Astrocyte (in vitro differentiated cells and primary cell): ENCODE results near the gene LIME1. TPM values are rescaled to one million over a fixed set of nuclear protein-coding genes. Genes with fewer than 3 reads are reported as not detected.
A peak's percentile ranks its signal among the peaks of the same experiment; 100 is the strongest.

Source experiments
- DNase-seq: peaks from one replicate; pipeline ENCODE4 v3.0.0-alpha.2; 2010; ENCODE audit warnings: low read depth
- FAIRE-seq: peaks from 2 replicates; lab custom pipeline; 2011; peaks lifted over from hg19 to GRCh38; lab: Jason Lieb, UNC
- H2AFZ ChIP-seq: 2 replicates; pipeline ENCODE4 v1.6.0; 2012; ENCODE audit warnings: low read depth, low read length, inconsistent platforms
- H3K27ac ChIP-seq: 2 replicates; pipeline ENCODE4 v1.5.1; 2011; ENCODE audit warnings: low read depth, low read length, inconsistent platforms
- H3K27me3 ChIP-seq: 2 replicates; pipeline ENCODE4 v1.6.0; 2011; ENCODE audit warnings: low read length, inconsistent platforms; ENCODE audit not compliant: insufficient read depth
- H3K36me3 ChIP-seq: 2 replicates; pipeline ENCODE4 v1.5.1; 2011; ENCODE audit warnings: low read length, inconsistent platforms; ENCODE audit not compliant: insufficient read depth
- H3K4me1 ChIP-seq: 2 replicates; pipeline ENCODE4 v1.5.1; 2011; ENCODE audit warnings: low read length, inconsistent platforms; ENCODE audit not compliant: insufficient read depth
- H3K4me2 ChIP-seq: 2 replicates; pipeline ENCODE4 v1.6.0; 2012; ENCODE audit warnings: low read length, inconsistent platforms
- H3K4me3 ChIP-seq: 2 replicates; pipeline ENCODE4 v1.5.1; 2011; ENCODE audit warnings: low read depth, mild to moderate bottlenecking, low read length, inconsistent platforms; ENCODE audit not compliant: insufficient read depth
- H3K79me2 ChIP-seq: 2 replicates; pipeline ENCODE4 v1.6.0; 2012; ENCODE audit warnings: mild to moderate bottlenecking, low read length, inconsistent platforms; ENCODE audit not compliant: insufficient read depth
- H3K9ac ChIP-seq: 2 replicates; pipeline ENCODE4 v1.6.0; 2012; ENCODE audit warnings: mild to moderate bottlenecking, low read length, inconsistent platforms
- H3K9me3 ChIP-seq: 2 replicates; pipeline ENCODE4 v1.5.1; 2012; ENCODE audit warnings: low read depth, mild to moderate bottlenecking, low read length, inconsistent platforms; ENCODE audit not compliant: insufficient read depth
- H4K20me1 ChIP-seq: 2 replicates; pipeline ENCODE4 v1.6.0; 2012; ENCODE audit warnings: low read length, inconsistent platforms; ENCODE audit not compliant: insufficient read depth
- H3K27ac Mint-ChIP-seq: one replicate; pipeline ENCODE4 v1.8.0; 2021; ENCODE audit warnings: mild to moderate bottlenecking, mixed read lengths; ENCODE audit not compliant: unreplicated experiment
- H3K27me3 Mint-ChIP-seq: one replicate; pipeline ENCODE4 v1.8.0; 2021; ENCODE audit warnings: low read depth, mixed read lengths; ENCODE audit not compliant: unreplicated experiment
- H3K36me3 Mint-ChIP-seq: one replicate; pipeline ENCODE4 v1.8.0; 2021; ENCODE audit warnings: low read depth, mixed read lengths; ENCODE audit not compliant: unreplicated experiment
- H3K4me1 Mint-ChIP-seq: one replicate; pipeline ENCODE4 v1.8.0; 2021; ENCODE audit warnings: low read depth, mixed read lengths; ENCODE audit not compliant: unreplicated experiment
- H3K4me3 Mint-ChIP-seq: one replicate; pipeline ENCODE4 v1.8.0; 2021; ENCODE audit warnings: mild to moderate bottlenecking, moderate library complexity, mixed read lengths; ENCODE audit not compliant: unreplicated experiment
- H3K9me3 Mint-ChIP-seq: one replicate; pipeline ENCODE4 v1.8.0; 2021; ENCODE audit warnings: mild to moderate bottlenecking, mixed read lengths; ENCODE audit not compliant: unreplicated experiment
- EZH2 ChIP-seq: IDR thresholded peaks from 2 replicates; pipeline ENCODE4 v1.6.1; 2012; ENCODE audit warnings: mild to moderate bottlenecking, low read length, inconsistent platforms; ENCODE audit not compliant: insufficient read depth
- total RNA-seq: library from RNA; stranded (reverse); gene quantifications from 2 replicates; pipeline ENCODE4 v1.2.1, GENCODE V29; 2021
- TF ChIP-seq, protein P1 (sequence below): IDR thresholded peaks from 2 replicates; pipeline ENCODE4 v1.5.1; 2011; ENCODE audit warnings: low read depth, mild to moderate bottlenecking, inconsistent platforms, low read length, moderate library complexity; ENCODE audit not compliant: insufficient read depth

The LIME1 gene
- total RNA-seq, 1 donor from 2014 or later, result 7.6 TPM

DNA sequence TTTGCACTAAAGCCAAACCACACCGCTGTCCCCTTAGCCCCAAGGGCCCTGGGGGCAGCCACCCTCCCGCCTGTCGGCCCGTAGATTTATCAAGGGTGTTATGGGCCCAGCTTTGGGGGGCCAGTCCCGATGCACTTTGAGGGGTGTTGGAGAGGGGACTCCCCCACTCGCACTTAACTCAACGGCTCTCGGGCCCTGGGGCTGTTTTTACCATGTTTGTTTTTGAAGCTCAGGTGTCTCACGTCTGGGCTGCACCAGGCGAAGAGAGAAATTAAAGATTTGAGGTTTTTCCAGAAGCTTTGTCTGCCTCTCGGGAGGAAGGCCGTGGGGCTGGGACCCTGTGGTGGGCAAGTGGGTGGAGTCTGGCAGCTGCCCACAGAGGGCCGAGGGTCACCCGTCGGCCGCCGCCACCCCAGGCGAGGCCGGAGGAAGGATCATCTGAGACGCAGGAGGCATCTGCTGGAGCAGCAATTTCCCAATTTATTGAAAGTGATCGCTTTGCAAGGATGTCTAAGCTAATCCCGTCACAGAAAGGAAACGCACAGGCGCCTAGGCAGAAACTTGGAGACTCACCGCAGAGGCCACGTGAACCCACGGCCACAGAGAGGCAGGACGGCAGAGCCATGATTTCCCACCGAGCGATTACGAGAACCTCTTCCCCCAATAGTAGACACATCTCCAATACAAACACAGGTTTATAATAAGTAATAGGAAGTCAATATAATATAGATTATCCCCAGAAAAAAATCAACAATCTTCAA is 6.9 kb downstream of the LIME1 start:
- H3K27me3 ChIP-seq, result no peaks in the 10 kb centered on the region
- H3K9me3 ChIP-seq, result no peaks in the 10 kb centered on the region
- TF ChIP-seq EZH2, result no peak
- TF ChIP-seq, protein P1, sequence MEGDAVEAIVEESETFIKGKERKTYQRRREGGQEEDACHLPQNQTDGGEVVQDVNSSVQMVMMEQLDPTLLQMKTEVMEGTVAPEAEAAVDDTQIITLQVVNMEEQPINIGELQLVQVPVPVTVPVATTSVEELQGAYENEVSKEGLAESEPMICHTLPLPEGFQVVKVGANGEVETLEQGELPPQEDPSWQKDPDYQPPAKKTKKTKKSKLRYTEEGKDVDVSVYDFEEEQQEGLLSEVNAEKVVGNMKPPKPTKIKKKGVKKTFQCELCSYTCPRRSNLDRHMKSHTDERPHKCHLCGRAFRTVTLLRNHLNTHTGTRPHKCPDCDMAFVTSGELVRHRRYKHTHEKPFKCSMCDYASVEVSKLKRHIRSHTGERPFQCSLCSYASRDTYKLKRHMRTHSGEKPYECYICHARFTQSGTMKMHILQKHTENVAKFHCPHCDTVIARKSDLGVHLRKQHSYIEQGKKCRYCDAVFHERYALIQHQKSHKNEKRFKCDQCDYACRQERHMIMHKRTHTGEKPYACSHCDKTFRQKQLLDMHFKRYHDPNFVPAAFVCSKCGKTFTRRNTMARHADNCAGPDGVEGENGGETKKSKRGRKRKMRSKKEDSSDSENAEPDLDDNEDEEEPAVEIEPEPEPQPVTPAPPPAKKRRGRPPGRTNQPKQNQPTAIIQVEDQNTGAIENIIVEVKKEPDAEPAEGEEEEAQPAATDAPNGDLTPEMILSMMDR, result no peak
- FAIRE-seq (no peak), DNase-seq (no peak)
- Mint-ChIP-seq H3K27ac (no peak overlapping the region), H3K4me3 (peak overlapping the region; percentile 55), H3K4me1 (no peaks in the 10 kb centered on the region), H3K9me3 (no peaks in the 10 kb centered on the region), H3K27me3 (no peaks in the 10 kb centered on the region), H3K36me3 (peaks cover 4% of the 10 kb centered on the region)
- H3K36me3 ChIP-seq, result no peaks in the 10 kb centered on the region
- H3K4me1 ChIP-seq, result peaks cover 15% of the 10 kb centered on the region
- no peak overlapping the region for H2AFZ ChIP-seq
- peaks cover 8% of the 10 kb centered on the region for H3K79me2 ChIP-seq
- H3K9ac ChIP-seq, result no peak overlapping the region
- H3K27ac ChIP-seq, result no peak overlapping the region
- H3K4me3 ChIP-seq, result no peak overlapping the region
- peaks cover 21% of the 10 kb centered on the region for H4K20me1 ChIP-seq
- no peak overlapping the region for H3K4me2 ChIP-seq

DNA sequence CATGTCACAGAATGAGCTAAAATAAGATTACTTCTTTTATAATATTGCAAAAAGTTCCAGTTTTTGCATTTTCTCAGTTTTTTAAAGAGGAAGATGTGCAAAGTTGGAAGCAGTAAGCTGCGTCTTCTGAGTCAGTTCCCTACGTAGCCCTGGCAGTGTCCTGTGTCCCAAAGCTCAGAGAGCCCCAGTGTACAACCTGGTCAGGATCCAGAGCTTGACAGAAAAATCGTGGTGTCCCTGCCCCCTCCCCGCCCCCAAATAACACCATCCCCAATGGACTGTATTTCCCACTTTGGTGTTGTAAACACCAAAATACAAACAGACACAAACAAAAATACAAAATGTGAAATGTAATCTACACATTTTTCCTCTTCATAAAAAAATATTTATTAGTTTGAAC is 7.7 kb downstream of the LIME1 start:
- peaks cover 15% of the 10 kb centered on the region for H3K4me1 ChIP-seq
- peak overlapping the region; percentile 58 for H3K27ac Mint-ChIP-seq
- no peak for FAIRE-seq

More for the DNA sequence above, 7.7 kb downstream of the LIME1 start:
- no peaks in the 10 kb centered on the region for H3K9me3 ChIP-seq
- no peaks in the 10 kb centered on the region for H3K27me3 Mint-ChIP-seq
- no peak overlapping the region for H3K4me3 Mint-ChIP-seq
- peaks cover 6% of the 10 kb centered on the region for H3K36me3 Mint-ChIP-seq
- no peak for TF ChIP-seq EZH2
- TF ChIP-seq, protein P1, result no peak
- no peaks in the 10 kb centered on the region for H3K4me1 Mint-ChIP-seq
- H3K9me3 Mint-ChIP-seq, result no peaks in the 10 kb centered on the region
- DNase-seq, result no peak
- no peak overlapping the region for H3K27ac ChIP-seq
- H2AFZ ChIP-seq, result no peak overlapping the region
- no peak overlapping the region for H3K4me2 ChIP-seq
- H3K79me2 ChIP-seq, result peaks cover 8% of the 10 kb centered on the region
- no peaks in the 10 kb centered on the region for H3K36me3 ChIP-seq
- H4K20me1 ChIP-seq, result peaks cover 21% of the 10 kb centered on the region
- H3K9ac ChIP-seq, result no peak overlapping the region
- no peaks in the 10 kb centered on the region for H3K27me3 ChIP-seq
- H3K4me3 ChIP-seq, result no peak overlapping the region
